GM23338 (cell line): Measurements from ENCODE around the gene CDC45. TPM values are rescaled to one million over a fixed set of nuclear protein-coding genes. Genes with fewer than 3 reads are reported as not detected.

Source experiments
- ATAC-seq: fragments of 200-7000 bp; cut with Tn5 transposase; 3 replicates; pipeline ENCODE4 v1.9.1; 2020
- DNase-seq: peaks from one replicate; pipeline ENCODE4 v3.0.0-alpha.2; 2015; ENCODE audit warnings: low spot score
- H2AFZ ChIP-seq: fragments of 200-600 bp; sonication (generic); 2 replicates; pipeline ENCODE4 v1.8.0; 2016; ENCODE audit warnings: antibody characterized with exemption, mild to moderate bottlenecking, moderate library complexity
- H3F3A ChIP-seq: fragments of 200-600 bp; sonication (generic); replicated peaks from 2 replicates; pipeline ENCODE4 v1.8.0; 2017; ENCODE audit warnings: antibody characterized with exemption, mixed run types, low read depth
- H3K27ac ChIP-seq: fragments of 200-600 bp; sonication (generic); 2 replicates; pipeline ENCODE4 v1.6.1; 2016; ENCODE audit warnings: low read depth
- H3K27me3 ChIP-seq: fragments of 200-600 bp; sonication (generic); 2 replicates; pipeline ENCODE4 v1.8.0; 2016; ENCODE audit warnings: mild to moderate bottlenecking, mixed run types, moderate library complexity; ENCODE audit not compliant: insufficient read depth
- H3K36me3 ChIP-seq: fragments of 200-600 bp; sonication (generic); 2 replicates; pipeline ENCODE4 v1.8.0; 2016; ENCODE audit warnings: mild to moderate bottlenecking; ENCODE audit not compliant: insufficient read depth
- H3K4me1 ChIP-seq: fragments of 200-600 bp; sonication (generic); 2 replicates; pipeline ENCODE4 v1.8.0; 2016; ENCODE audit warnings: mild to moderate bottlenecking, moderate library complexity; ENCODE audit not compliant: insufficient read depth
- H3K4me2 ChIP-seq: fragments of 200-600 bp; sonication (generic); 2 replicates; pipeline ENCODE4 v1.7.1; 2017; ENCODE audit warnings: mixed run types
- H3K4me3 ChIP-seq: fragments of 200-600 bp; sonication (generic); 2 replicates; pipeline ENCODE4 v1.6.1; 2016; ENCODE audit warnings: mixed run types
- H3K79me2 ChIP-seq: fragments of 200-600 bp; sonication (generic); replicated peaks from 2 replicates; pipeline ENCODE4 v1.8.0; 2017; ENCODE audit warnings: mild to moderate bottlenecking; ENCODE audit not compliant: insufficient read depth
- H3K9me2 ChIP-seq: fragments of 200-600 bp; sonication (generic); 2 replicates; pipeline ENCODE4 v1.8.0; 2017; ENCODE audit not compliant: insufficient read depth
- H4K20me1 ChIP-seq: fragments of 200-600 bp; sonication (generic); replicated peaks from 2 replicates; pipeline ENCODE4 v1.8.0; 2017; ENCODE audit warnings: mild to moderate bottlenecking; ENCODE audit not compliant: insufficient read depth
- H3K27ac Mint-ChIP-seq: 2 replicates; pipeline ENCODE4 v1.8.0; 2020; ENCODE audit warnings: inconsistent platforms, mild to moderate bottlenecking, moderate library complexity, mixed read lengths
- H3K27me3 Mint-ChIP-seq: 3 replicates; pipeline ENCODE4 v1.8.0; 2022; ENCODE audit warnings: low read depth, mild to moderate bottlenecking, moderate library complexity, mixed read lengths, inconsistent platforms; ENCODE audit not compliant: insufficient read depth, poor library complexity
- H3K36me3 Mint-ChIP-seq: 3 replicates; pipeline ENCODE4 v1.8.0; 2021; ENCODE audit warnings: low read depth, mild to moderate bottlenecking, inconsistent platforms, moderate library complexity, mixed read lengths
- H3K4me1 Mint-ChIP-seq: 3 replicates; pipeline ENCODE4 v1.8.0; 2020; ENCODE audit warnings: mild to moderate bottlenecking, inconsistent platforms, mixed read lengths
- H3K4me3 Mint-ChIP-seq: 3 replicates; pipeline ENCODE4 v1.8.0; 2021; ENCODE audit warnings: moderate library complexity, mild to moderate bottlenecking, inconsistent platforms, mixed read lengths
- H3K9me3 Mint-ChIP-seq: 3 replicates; pipeline ENCODE4 v1.8.0; 2020; ENCODE audit warnings: moderate library complexity, mild to moderate bottlenecking, inconsistent platforms, mixed read lengths
- CREB1 ChIP-seq: fragments of 250-450 bp; sonication (Bioruptor Pico); IDR thresholded peaks from 2 replicates; pipeline ENCODE4 v1.5.0; 2020; ENCODE audit warnings: low read depth, mild to moderate bottlenecking, moderate library complexity
- EZH2 ChIP-seq: fragments of 200-600 bp; sonication (generic); IDR thresholded peaks from one replicate; pipeline ENCODE4 v1.8.0; 2017; ENCODE audit warnings: antibody characterized with exemption, mild to moderate bottlenecking, low read depth; ENCODE audit not compliant: unreplicated experiment
- EZH2phosphoT487 ChIP-seq: fragments of 200-600 bp; sonication (generic); IDR thresholded peaks from one replicate; pipeline ENCODE4 v1.8.1; 2018; ENCODE audit warnings: antibody characterized with exemption; ENCODE audit not compliant: unreplicated experiment
- JUNB ChIP-seq: IDR thresholded peaks from one replicate; pipeline ENCODE4 v1.6.1; 2016; ENCODE audit warnings: antibody characterized with exemption; ENCODE audit not compliant: unreplicated experiment
- NANOG ChIP-seq: IDR thresholded peaks from 2 replicates; pipeline ENCODE4 v1.6.1; 2016; ENCODE audit warnings: antibody characterized with exemption, borderline replicate concordance
- POLR2AphosphoS5 ChIP-seq: IDR thresholded peaks from 2 replicates; pipeline ENCODE4 v1.6.1; 2016; ENCODE audit warnings: antibody characterized with exemption, low read depth
- STAT1 ChIP-seq: IDR thresholded peaks from one replicate; pipeline ENCODE4 v1.6.1; 2016; ENCODE audit warnings: antibody characterized with exemption; ENCODE audit not compliant: unreplicated experiment
- ZNF114 ChIP-seq: fragments of 250-450 bp; sonication (Bioruptor Pico); IDR thresholded peaks from 2 replicates; pipeline ENCODE4 v1.5.0; 2020; ENCODE audit warnings: mild to moderate bottlenecking, moderate library complexity
- ZNF331 ChIP-seq: fragments of 250-450 bp; sonication (Bioruptor Pico); IDR thresholded peaks from 2 replicates; pipeline ENCODE4 v1.5.0; 2020; ENCODE audit warnings: low read depth, mild to moderate bottlenecking, moderate library complexity
- polyA plus RNA-seq: library from polyadenylated mRNA; unstranded; fragments of >200 nt; fragmentation: Nextera tagmentation; extraction: Ambion mirVana; gene quantifications from 2 replicates; pipeline ENCODE4 v1.2.1, GENCODE V29; 2016
- total RNA-seq: library from RNA; depleted of rRNA; stranded (reverse); fragments of >200 nt; shearing (Covaris generic); gene quantifications from 2 replicates; pipeline ENCODE4 v1.2.3, GENCODE V29; 2014
- TF ChIP-seq, protein P1 (sequence below), 2 experiments: fragments of 200-600 bp in 1 of 2; sonication (generic) in 1 of 2; conservative IDR thresholded peaks; 2 replicates each; pipeline versions ENCODE4 v1.5.1 to v1.6.1; 2016 to 2017; ENCODE audit warnings: antibody characterized with exemption in 2 of 2, low read depth in 2 of 2, mild to moderate bottlenecking in 2 of 2, moderate library complexity in 1 of 2
- TF ChIP-seq, protein P2 (sequence below): IDR thresholded peaks from one replicate; pipeline ENCODE4 v1.6.1; 2018; ENCODE audit warnings: antibody characterized with exemption; ENCODE audit not compliant: unreplicated experiment
- TF ChIP-seq, protein P3 (sequence below): IDR thresholded peaks from 2 replicates; pipeline ENCODE4 v1.6.1; 2016; ENCODE audit warnings: antibody characterized with exemption
- TF ChIP-seq, protein P4 (sequence below): fragments of 250-450 bp; sonication (Bioruptor Pico); IDR thresholded peaks from 2 replicates; pipeline ENCODE4 v1.5.0; 2020; ENCODE audit warnings: mild to moderate bottlenecking, moderate library complexity

CDC45 gene
- total and polyA plus RNA-seq, 2 experiments from 2014 or later, result 29.0 to 30.3 TPM

DNA sequence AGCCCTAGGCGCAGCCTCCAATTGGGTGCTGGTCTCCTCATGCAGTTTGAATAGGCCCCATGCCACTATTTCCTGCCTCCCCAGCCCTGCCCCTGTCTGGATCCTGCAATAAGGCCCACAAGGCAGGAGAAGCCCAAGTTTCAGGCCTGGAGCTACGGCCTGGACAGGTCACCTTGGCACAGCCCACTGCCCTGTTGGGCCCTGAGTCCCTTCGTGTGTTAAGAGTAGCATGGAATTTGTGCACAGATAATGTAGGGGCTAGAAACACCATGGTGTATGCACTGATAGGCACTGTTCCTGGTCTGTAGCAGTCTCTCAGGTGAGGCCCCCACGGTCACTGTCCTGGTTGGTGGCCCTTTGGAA, 20.1 kb downstream of the CDC45 start:
- ATAC-seq, result no peak
- no peaks in the 10 kb centered on the region for H4K20me1 ChIP-seq
- H3K9me3 Mint-ChIP-seq, result no peaks in the 10 kb centered on the region
- H3K27ac ChIP-seq, result no peak overlapping the region
- peaks cover 8% of the 10 kb centered on the region; the same call in 1 of the 2 replicates for H3K36me3 ChIP-seq
- no peak overlapping the region for H3K4me2 ChIP-seq
- no peak for TF ChIP-seq CREB1 (CRISPR knock-in tag)
- TF ChIP-seq, protein P1, sequence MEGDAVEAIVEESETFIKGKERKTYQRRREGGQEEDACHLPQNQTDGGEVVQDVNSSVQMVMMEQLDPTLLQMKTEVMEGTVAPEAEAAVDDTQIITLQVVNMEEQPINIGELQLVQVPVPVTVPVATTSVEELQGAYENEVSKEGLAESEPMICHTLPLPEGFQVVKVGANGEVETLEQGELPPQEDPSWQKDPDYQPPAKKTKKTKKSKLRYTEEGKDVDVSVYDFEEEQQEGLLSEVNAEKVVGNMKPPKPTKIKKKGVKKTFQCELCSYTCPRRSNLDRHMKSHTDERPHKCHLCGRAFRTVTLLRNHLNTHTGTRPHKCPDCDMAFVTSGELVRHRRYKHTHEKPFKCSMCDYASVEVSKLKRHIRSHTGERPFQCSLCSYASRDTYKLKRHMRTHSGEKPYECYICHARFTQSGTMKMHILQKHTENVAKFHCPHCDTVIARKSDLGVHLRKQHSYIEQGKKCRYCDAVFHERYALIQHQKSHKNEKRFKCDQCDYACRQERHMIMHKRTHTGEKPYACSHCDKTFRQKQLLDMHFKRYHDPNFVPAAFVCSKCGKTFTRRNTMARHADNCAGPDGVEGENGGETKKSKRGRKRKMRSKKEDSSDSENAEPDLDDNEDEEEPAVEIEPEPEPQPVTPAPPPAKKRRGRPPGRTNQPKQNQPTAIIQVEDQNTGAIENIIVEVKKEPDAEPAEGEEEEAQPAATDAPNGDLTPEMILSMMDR (conservative IDR thresholded peaks at IDR 0.05; ENCODE audit: low read depth in 2 of 2), result no peak
- no peak for TF ChIP-seq EZH2phosphoT487
- no peak for TF ChIP-seq JUNB
- TF ChIP-seq STAT1, result no peak
- TF ChIP-seq ZNF114 (CRISPR knock-in tag), result no peak
- TF ChIP-seq ZNF331 (CRISPR knock-in tag), result no peak
- TF ChIP-seq, protein P2, sequence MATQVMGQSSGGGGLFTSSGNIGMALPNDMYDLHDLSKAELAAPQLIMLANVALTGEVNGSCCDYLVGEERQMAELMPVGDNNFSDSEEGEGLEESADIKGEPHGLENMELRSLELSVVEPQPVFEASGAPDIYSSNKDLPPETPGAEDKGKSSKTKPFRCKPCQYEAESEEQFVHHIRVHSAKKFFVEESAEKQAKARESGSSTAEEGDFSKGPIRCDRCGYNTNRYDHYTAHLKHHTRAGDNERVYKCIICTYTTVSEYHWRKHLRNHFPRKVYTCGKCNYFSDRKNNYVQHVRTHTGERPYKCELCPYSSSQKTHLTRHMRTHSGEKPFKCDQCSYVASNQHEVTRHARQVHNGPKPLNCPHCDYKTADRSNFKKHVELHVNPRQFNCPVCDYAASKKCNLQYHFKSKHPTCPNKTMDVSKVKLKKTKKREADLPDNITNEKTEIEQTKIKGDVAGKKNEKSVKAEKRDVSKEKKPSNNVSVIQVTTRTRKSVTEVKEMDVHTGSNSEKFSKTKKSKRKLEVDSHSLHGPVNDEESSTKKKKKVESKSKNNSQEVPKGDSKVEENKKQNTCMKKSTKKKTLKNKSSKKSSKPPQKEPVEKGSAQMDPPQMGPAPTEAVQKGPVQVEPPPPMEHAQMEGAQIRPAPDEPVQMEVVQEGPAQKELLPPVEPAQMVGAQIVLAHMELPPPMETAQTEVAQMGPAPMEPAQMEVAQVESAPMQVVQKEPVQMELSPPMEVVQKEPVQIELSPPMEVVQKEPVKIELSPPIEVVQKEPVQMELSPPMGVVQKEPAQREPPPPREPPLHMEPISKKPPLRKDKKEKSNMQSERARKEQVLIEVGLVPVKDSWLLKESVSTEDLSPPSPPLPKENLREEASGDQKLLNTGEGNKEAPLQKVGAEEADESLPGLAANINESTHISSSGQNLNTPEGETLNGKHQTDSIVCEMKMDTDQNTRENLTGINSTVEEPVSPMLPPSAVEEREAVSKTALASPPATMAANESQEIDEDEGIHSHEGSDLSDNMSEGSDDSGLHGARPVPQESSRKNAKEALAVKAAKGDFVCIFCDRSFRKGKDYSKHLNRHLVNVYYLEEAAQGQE, result no peak
- TF ChIP-seq POLR2AphosphoS5, result no peak
- no peak for TF ChIP-seq NANOG
- no peak for TF ChIP-seq EZH2
- TF ChIP-seq, protein P3, sequence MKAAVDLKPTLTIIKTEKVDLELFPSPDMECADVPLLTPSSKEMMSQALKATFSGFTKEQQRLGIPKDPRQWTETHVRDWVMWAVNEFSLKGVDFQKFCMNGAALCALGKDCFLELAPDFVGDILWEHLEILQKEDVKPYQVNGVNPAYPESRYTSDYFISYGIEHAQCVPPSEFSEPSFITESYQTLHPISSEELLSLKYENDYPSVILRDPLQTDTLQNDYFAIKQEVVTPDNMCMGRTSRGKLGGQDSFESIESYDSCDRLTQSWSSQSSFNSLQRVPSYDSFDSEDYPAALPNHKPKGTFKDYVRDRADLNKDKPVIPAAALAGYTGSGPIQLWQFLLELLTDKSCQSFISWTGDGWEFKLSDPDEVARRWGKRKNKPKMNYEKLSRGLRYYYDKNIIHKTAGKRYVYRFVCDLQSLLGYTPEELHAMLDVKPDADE, result no peak
- TF ChIP-seq, protein P4, sequence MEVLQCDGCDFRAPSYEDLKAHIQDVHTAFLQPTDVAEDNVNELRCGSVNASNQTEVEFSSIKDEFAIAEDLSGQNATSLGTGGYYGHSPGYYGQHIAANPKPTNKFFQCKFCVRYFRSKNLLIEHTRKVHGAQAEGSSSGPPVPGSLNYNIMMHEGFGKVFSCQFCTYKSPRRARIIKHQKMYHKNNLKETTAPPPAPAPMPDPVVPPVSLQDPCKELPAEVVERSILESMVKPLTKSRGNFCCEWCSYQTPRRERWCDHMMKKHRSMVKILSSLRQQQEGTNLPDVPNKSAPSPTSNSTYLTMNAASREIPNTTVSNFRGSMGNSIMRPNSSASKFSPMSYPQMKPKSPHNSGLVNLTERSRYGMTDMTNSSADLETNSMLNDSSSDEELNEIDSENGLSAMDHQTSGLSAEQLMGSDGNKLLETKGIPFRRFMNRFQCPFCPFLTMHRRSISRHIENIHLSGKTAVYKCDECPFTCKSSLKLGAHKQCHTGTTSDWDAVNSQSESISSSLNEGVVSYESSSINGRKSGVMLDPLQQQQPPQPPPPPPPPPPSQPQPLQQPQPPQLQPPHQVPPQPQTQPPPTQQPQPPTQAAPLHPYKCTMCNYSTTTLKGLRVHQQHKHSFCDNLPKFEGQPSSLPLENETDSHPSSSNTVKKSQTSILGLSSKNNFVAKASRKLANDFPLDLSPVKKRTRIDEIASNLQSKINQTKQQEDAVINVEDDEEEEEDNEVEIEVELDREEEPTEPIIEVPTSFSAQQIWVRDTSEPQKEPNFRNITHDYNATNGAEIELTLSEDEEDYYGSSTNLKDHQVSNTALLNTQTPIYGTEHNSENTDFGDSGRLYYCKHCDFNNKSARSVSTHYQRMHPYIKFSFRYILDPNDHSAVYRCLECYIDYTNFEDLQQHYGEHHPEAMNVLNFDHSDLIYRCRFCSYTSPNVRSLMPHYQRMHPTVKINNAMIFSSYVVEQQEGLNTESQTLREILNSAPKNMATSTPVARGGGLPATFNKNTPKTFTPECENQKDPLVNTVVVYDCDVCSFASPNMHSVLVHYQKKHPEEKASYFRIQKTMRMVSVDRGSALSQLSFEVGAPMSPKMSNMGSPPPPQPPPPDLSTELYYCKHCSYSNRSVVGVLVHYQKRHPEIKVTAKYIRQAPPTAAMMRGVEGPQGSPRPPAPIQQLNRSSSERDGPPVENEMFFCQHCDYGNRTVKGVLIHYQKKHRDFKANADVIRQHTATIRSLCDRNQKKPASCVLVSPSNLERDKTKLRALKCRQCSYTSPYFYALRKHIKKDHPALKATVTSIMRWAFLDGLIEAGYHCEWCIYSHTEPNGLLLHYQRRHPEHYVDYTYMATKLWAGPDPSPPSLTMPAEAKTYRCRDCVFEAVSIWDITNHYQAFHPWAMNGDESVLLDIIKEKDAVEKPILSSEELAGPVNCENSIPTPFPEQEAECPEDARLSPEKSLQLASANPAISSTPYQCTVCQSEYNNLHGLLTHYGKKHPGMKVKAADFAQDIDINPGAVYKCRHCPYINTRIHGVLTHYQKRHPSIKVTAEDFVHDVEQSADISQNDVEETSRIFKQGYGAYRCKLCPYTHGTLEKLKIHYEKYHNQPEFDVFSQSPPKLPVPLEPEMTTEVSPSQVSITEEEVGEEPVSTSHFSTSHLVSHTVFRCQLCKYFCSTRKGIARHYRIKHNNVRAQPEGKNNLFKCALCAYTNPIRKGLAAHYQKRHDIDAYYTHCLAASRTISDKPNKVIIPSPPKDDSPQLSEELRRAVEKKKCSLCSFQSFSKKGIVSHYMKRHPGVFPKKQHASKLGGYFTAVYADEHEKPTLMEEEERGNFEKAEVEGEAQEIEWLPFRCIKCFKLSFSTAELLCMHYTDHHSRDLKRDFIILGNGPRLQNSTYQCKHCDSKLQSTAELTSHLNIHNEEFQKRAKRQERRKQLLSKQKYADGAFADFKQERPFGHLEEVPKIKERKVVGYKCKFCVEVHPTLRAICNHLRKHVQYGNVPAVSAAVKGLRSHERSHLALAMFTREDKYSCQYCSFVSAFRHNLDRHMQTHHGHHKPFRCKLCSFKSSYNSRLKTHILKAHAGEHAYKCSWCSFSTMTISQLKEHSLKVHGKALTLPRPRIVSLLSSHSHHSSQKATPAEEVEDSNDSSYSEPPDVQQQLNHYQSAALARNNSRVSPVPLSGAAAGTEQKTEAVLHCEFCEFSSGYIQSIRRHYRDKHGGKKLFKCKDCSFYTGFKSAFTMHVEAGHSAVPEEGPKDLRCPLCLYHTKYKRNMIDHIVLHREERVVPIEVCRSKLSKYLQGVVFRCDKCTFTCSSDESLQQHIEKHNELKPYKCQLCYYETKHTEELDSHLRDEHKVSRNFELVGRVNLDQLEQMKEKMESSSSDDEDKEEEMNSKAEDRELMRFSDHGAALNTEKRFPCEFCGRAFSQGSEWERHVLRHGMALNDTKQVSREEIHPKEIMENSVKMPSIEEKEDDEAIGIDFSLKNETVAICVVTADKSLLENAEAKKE (CRISPR knock-in tag), result no peak
- H3K4me1 ChIP-seq, result no peaks in the 10 kb centered on the region
- H3K4me3 Mint-ChIP-seq, result no peak overlapping the region
- no peaks in the 10 kb centered on the region for H3K27me3 ChIP-seq
- peaks cover 7% of the 10 kb centered on the region for H3K27me3 Mint-ChIP-seq
- no peaks in the 10 kb centered on the region for H3K9me2 ChIP-seq
- H3K27ac Mint-ChIP-seq, result no peak overlapping the region
- H3K4me1 Mint-ChIP-seq, result peaks cover 6% of the 10 kb centered on the region
- 0 out of 2 replicates have a peak, but pooled peaks cover 3% of the 10 kb centered on the region for H3F3A ChIP-seq
- H3K79me2 ChIP-seq, result no peaks in the 10 kb centered on the region
- no peak overlapping the region for H3K4me3 ChIP-seq
- no peak for DNase-seq
- peaks cover 19% of the 10 kb centered on the region; the same call in 2 of the 3 replicates for H3K36me3 Mint-ChIP-seq
- H2AFZ ChIP-seq, result no peak overlapping the region
